ENCODE measurements around the gene MRTFA. TPM values are rescaled to one million over a fixed set of nuclear protein-coding genes. Genes with fewer than 3 reads are reported as not detected.

Gene MRTFA
- total RNA-seq, 2 experiments from 2014 or later: 47.7 to 66.9 TPM

DNA sequence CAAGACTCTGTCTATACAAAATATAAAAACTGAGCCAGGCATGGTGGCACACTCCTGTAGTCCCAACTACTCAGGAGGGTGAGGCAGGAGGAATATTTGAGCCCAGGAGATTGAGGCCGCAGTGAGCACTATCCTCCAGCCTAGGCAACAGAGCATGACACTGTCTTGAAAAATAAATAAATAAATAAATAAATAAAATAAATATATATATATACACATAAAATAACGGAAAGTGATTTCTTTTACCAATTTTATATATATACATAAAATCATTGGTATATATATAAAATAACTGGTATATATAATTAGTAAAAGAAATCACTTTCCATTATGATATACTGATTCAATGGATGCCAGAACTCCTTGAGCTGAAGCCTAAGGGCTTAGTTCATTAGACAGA, 91.8 kb downstream of the MRTFA start:
- Histone ChIP-seq H2AFZ (ENCODE audit: low read length) (no peak overlapping the region), H3K4me2 (ENCODE audit: low read length) (no peak overlapping the region), H3K4me3 (ENCODE audit: low read depth, low read length, poor library complexity, severe bottlenecking) (no peak overlapping the region), H3K4me1 (ENCODE audit: insufficient read depth, low read length, poor library complexity, severe bottlenecking) (no peaks in the 10 kb centered on the region), H3K9me2 (ENCODE audit: insufficient read depth, low read length) (no peaks in the 10 kb centered on the region), H3K27ac (ENCODE audit: low read depth, low read length, poor library complexity, severe bottlenecking) (no peak overlapping the region), H4K20me1 (ENCODE audit: insufficient read depth, low read length) (no peaks in the 10 kb centered on the region), H3K36me3 (ENCODE audit: insufficient read depth, low read length) (no peaks in the 10 kb centered on the region), H3K9me3 (ENCODE audit: low read length) (no peaks in the 10 kb centered on the region), H3K79me2 (ENCODE audit: insufficient read depth, low read depth, low read length) (no peaks in the 10 kb centered on the region)
- ChIA-PET POLR2A (no interaction called here), CTCF (ENCODE audit: unreplicated experiment) (no interaction called here)
- no peak for DNase-seq (ENCODE audit: low spot score)
- no TSS peak for BruUV-seq (replicated peaks)
- intact Hi-C loops (cut with micrococcal nuclease; ENCODE audit: unreplicated experiment): no loop called here
- no peak for TF ChIP-seq EZH2phosphoT487 (IDR thresholded peaks at IDR 0.05; ENCODE audit: borderline replicate concordance, low read depth, low read length)
- TF ChIP-seq, protein P1, sequence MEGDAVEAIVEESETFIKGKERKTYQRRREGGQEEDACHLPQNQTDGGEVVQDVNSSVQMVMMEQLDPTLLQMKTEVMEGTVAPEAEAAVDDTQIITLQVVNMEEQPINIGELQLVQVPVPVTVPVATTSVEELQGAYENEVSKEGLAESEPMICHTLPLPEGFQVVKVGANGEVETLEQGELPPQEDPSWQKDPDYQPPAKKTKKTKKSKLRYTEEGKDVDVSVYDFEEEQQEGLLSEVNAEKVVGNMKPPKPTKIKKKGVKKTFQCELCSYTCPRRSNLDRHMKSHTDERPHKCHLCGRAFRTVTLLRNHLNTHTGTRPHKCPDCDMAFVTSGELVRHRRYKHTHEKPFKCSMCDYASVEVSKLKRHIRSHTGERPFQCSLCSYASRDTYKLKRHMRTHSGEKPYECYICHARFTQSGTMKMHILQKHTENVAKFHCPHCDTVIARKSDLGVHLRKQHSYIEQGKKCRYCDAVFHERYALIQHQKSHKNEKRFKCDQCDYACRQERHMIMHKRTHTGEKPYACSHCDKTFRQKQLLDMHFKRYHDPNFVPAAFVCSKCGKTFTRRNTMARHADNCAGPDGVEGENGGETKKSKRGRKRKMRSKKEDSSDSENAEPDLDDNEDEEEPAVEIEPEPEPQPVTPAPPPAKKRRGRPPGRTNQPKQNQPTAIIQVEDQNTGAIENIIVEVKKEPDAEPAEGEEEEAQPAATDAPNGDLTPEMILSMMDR (conservative IDR thresholded peaks at IDR 0.05; ENCODE audit: low read length): no peak

DNA sequence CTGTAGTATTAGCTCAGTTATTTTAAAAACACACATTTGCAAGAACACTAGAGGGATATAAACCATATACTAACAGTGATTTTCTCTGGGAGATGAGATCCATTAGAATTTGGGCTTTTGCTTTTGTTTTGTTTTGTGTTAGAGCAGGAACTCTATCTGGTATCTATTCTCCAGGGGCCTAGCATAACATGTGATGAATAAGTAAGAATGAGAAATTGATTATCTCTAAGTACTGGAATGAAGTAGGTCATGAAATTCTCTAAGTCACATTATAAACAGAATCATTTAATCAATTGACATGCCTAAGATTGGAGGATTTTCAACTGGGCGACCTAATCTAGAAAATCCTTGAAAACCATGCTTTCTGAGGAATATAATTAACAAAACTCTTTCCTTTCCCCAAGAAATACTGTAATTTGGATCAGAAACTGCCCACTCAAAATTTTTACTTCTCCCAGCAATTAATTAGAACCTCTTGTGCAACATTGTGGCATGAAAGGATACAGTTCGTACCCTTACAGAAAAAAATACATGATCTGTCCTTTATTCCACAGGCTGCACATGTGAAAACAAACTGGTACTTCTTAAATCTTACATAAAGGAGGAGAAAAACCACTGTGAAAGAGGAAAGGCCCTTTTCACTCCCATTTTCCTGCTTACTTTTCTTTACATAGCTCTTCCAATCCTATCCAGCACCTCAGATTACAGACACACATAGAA, 93.5 kb downstream of the MRTFA start:
- Histone ChIP-seq H3K9me3 (ENCODE audit: low read length) (no peaks in the 10 kb centered on the region), H3K36me3 (ENCODE audit: insufficient read depth, low read length) (no peaks in the 10 kb centered on the region), H2AFZ (ENCODE audit: low read length) (no peak overlapping the region), H3K79me2 (ENCODE audit: insufficient read depth, low read depth, low read length) (no peaks in the 10 kb centered on the region), H3K4me2 (ENCODE audit: low read length) (no peak overlapping the region), H3K4me3 (ENCODE audit: low read depth, low read length, poor library complexity, severe bottlenecking) (no peak overlapping the region), H3K27ac (ENCODE audit: low read depth, low read length, poor library complexity, severe bottlenecking) (no peak overlapping the region), H3K9me2 (ENCODE audit: insufficient read depth, low read length) (no peaks in the 10 kb centered on the region), H4K20me1 (ENCODE audit: insufficient read depth, low read length) (no peaks in the 10 kb centered on the region), H3K4me1 (ENCODE audit: insufficient read depth, low read length, poor library complexity, severe bottlenecking) (no peaks in the 10 kb centered on the region)
- no peak for DNase-seq (ENCODE audit: low spot score)
- TF ChIP-seq, protein P1 (conservative IDR thresholded peaks at IDR 0.05; ENCODE audit: low read length): no peak
- TF ChIP-seq EZH2phosphoT487 (IDR thresholded peaks at IDR 0.05; ENCODE audit: borderline replicate concordance, low read depth, low read length): no peak
- ChIA-PET CTCF (ENCODE audit: unreplicated experiment) (no interaction called here), POLR2A (interaction anchor here (1.2 kb wide), 1 partner anchor 8 kb away, joined by 4 read pairs; no protein-coding TSS in a partner anchor)
- intact Hi-C loops (cut with micrococcal nuclease; ENCODE audit: unreplicated experiment): no loop called here
- no TSS peak for BruUV-seq (replicated peaks)

DNA sequence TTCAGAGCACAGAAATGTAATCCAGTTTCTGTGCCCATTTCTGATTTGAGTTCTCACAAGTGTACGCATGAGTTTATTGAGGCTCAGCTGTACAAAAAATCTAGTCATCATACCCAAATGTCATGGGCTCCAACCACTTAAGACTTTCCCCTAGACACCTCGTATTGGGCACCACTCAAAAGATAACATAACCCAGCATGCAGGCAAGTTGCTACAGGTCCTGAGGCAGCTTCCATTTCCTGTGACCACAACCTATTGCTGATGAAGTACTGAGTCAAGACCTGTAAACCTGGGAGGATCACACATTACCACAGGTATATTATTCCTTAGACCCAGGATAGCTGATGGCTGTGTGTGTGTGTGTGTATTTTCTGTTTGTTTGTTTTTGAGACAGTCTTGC, 95.2 kb downstream of the MRTFA start:
- Histone ChIP-seq H2AFZ (ENCODE audit: low read length) (no peak overlapping the region), H4K20me1 (ENCODE audit: insufficient read depth, low read length) (no peaks in the 10 kb centered on the region), H3K4me1 (ENCODE audit: insufficient read depth, low read length, poor library complexity, severe bottlenecking) (no peaks in the 10 kb centered on the region), H3K36me3 (ENCODE audit: insufficient read depth, low read length) (no peaks in the 10 kb centered on the region), H3K9me3 (ENCODE audit: low read length) (no peaks in the 10 kb centered on the region), H3K79me2 (ENCODE audit: insufficient read depth, low read depth, low read length) (no peaks in the 10 kb centered on the region), H3K9me2 (ENCODE audit: insufficient read depth, low read length) (no peaks in the 10 kb centered on the region), H3K27ac (ENCODE audit: low read depth, low read length, poor library complexity, severe bottlenecking) (no peak overlapping the region), H3K4me3 (ENCODE audit: low read depth, low read length, poor library complexity, severe bottlenecking) (no peak overlapping the region), H3K4me2 (ENCODE audit: low read length) (no peak overlapping the region)
- intact Hi-C loops (cut with micrococcal nuclease; ENCODE audit: unreplicated experiment): no loop called here
- ChIA-PET POLR2A (interaction anchor here (1.0 kb wide), 1 partner anchor 106 kb away, joined by 4 read pairs; no protein-coding TSS in a partner anchor), CTCF (ENCODE audit: unreplicated experiment) (no interaction called here)
- no peak for DNase-seq (ENCODE audit: low spot score)
- TF ChIP-seq, protein P1 (conservative IDR thresholded peaks at IDR 0.05; ENCODE audit: low read length): no peak
- no peak for TF ChIP-seq EZH2phosphoT487 (IDR thresholded peaks at IDR 0.05; ENCODE audit: borderline replicate concordance, low read depth, low read length)
- no TSS peak for BruUV-seq (replicated peaks)
